Mucosa of stomach (tissue), 1 donor: Measurements from ENCODE around the gene STOM.

Experiments used
- H3K27me3 ChIP-seq: one replicate; pipeline ENCODE4 v1.7.0; 2013; ENCODE audit warnings: mild to moderate bottlenecking, low read length; ENCODE audit not compliant: control insufficient read depth, insufficient read depth
- H3K36me3 ChIP-seq: one replicate; pipeline ENCODE4 v1.7.0; 2013; ENCODE audit warnings: low read length; ENCODE audit not compliant: control insufficient read depth, insufficient read depth
- H3K4me1 ChIP-seq: one replicate; pipeline ENCODE4 v1.7.0; 2013; ENCODE audit warnings: mild to moderate bottlenecking, low read length; ENCODE audit not compliant: control insufficient read depth, insufficient read depth
- H3K4me3 ChIP-seq: one replicate; pipeline ENCODE4 v1.7.0; 2013; ENCODE audit warnings: low read length
- H3K9ac ChIP-seq: one replicate; pipeline ENCODE4 v1.7.0; 2013; ENCODE audit warnings: mild to moderate bottlenecking, low read length, moderate library complexity
- H3K9me3 ChIP-seq: one replicate; pipeline ENCODE4 v1.7.0; 2013; ENCODE audit warnings: mild to moderate bottlenecking, low read length, moderate library complexity; ENCODE audit not compliant: control insufficient read depth
- donor health status: Pancreatic carcinoma.

Gene STOM

DNA sequence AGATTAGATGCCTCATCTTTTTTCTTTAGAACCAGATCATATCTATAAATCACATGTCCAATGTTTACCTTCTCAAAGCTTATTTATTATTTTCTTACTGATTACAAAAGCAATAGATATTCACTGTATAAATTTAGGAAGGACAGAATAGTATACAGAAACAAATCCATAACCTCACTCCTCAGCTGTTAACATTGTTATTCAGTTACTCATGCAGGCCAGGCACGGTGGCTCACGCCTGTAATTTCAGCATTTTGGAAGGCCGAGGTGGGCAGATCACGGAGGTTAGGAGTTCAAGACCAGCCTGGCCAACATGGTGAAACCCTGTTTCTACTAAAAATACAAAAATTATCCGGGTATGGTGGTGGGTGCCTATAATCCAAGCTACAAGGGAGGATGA is 15.3 kb downstream of the STOM start:
- H3K4me3 ChIP-seq = no peak overlapping the region
- no peak overlapping the region for H3K9ac ChIP-seq
- no peaks in the 10 kb centered on the region for H3K27me3 ChIP-seq
- no peaks in the 10 kb centered on the region for H3K36me3 ChIP-seq
- no peaks in the 10 kb centered on the region for H3K9me3 ChIP-seq
- H3K4me1 ChIP-seq = peaks cover 39% of the 10 kb centered on the region

DNA sequence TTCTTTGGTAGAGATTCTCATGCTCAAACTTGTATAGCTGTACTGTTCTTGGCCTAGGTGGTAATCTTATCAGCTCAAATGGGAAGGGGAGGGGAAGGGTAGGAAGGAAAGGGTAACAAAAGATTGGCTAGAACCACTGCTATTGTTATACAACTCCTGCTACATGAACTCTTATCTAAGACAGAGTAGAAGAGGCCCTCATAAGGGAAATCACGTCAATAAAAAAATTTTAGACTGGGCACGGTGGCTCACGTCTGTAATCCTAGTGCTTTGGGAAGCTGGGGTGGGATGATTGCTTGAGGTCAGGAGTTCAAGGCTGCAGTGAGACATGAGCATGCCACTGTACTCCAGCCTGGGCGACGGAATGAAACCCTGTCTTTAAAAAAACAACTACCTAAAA is 15.9 kb downstream of the STOM start:
- Histone ChIP-seq H3K4me3 (no peak overlapping the region), H3K36me3 (no peaks in the 10 kb centered on the region), H3K9ac (no peak overlapping the region), H3K4me1 (peaks cover 39% of the 10 kb centered on the region), H3K9me3 (no peaks in the 10 kb centered on the region), H3K27me3 (no peaks in the 10 kb centered on the region)

DNA sequence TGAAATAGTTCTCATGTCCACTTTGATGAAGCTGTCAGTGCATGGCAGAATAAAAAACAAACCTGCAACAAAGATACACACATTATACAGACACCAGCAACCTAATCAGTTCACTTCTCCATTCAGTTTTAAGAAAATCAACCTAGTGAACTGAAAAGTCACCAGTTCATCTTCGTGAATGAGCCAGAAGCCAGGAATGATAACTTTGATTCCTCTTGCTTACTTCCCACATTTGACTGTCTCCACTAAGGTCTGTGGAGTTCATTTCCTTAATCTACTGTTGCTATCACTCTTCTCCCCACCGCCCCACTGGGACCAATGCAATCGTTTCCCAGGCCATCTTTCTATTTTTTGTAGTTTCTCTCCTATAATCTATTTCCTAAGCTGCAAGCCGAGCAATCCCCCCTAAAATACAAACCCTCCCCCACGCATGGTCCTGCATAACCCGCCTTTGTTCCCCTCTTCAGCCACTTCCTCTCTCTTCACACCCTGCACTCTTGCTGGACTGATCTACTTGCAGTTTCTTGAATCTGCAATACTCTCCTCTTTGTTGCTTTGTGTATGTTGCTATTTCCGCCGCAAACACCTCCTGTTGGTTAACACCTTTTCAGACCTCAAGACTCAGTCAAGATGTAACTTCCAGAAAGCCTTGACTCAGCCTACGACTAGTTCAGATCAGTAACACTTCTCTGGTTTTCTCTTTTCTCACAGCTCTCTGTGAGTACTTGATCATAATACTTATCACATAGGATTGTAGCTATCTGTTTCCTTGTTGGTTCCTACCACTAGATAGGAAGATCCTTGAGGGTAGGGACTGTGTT is 16.6 kb downstream of the STOM start:
- Histone ChIP-seq H3K27me3 (no peaks in the 10 kb centered on the region), H3K9ac (no peak overlapping the region), H3K4me1 (peaks cover 39% of the 10 kb centered on the region), H3K4me3 (no peak overlapping the region), H3K9me3 (no peaks in the 10 kb centered on the region), H3K36me3 (no peaks in the 10 kb centered on the region)

DNA sequence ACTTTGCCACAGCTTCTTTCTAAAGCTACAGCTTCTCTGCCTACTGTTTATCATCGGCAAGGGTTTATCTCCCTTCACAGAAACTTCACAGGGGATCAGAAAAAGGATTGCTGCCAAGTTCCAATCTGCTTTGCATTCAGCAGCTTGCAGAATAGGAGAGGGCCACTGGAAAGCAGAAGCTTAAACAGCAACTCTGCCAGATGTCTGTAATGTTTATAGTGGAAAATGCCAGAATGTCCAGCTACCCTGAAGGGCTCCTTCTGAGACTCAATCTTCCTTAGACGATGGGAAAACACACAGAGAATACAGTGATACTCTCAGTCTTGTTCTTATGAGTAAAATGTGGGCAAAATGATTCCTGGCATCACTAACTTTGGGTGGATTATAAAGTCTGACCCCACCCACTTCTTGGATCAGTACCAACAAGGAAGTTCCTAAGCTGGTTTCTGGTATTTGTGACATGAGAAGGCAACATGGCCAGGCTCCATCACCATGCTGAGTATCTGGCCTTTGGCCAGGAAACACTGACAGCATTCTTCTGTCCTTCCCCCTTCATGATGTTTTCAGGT is 19.0 kb downstream of the STOM start:
- peaks cover 28% of the 10 kb centered on the region for H3K4me1 ChIP-seq
- H3K27me3 ChIP-seq = no peaks in the 10 kb centered on the region
- H3K9ac ChIP-seq = no peak overlapping the region
- no peaks in the 10 kb centered on the region for H3K9me3 ChIP-seq
- no peak overlapping the region for H3K4me3 ChIP-seq
- no peaks in the 10 kb centered on the region for H3K36me3 ChIP-seq

DNA sequence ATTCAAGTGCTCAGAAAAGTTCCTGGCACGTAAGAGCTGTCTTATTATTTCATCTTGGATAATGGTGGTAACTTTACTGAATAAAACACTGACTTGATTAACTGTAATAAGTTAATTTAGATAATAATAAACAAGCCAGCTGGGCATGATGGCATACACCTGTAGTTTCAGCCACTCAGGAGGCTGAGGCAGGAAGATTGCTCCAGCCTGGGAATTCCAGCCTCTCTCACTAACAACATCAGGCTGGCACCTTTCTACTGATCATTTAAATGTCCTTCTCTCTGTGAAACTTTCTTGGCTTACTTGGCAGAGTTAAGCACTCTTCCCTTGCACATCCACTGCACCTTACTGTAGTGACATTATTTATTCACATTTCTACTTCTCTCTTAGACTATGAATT is 20.0 kb downstream of the STOM start:
- Histone ChIP-seq H3K4me1 (peaks cover 27% of the 10 kb centered on the region), H3K36me3 (no peaks in the 10 kb centered on the region), H3K9me3 (no peaks in the 10 kb centered on the region), H3K9ac (no peak overlapping the region), H3K27me3 (no peaks in the 10 kb centered on the region), H3K4me3 (no peak overlapping the region)

DNA sequence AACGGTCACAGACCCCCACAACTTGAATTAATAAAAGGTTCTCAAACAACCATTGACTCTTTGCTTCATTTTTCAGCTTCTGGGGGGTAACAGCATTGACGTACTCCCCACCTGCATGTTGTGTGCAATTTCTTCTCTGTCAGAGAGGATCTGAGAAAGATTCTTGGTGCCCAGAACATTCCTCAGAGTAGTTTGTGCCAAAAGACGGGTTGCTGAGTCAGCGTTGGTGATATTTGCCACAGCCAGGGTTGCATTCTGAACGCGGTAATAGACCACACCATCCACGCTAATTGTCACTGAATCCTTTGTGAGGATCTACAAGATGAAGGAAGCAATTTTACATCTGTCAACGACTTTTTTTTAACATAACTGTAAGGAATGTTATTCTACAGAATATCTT is 21.0 kb downstream of the STOM start:
- no peaks in the 10 kb centered on the region for H3K36me3 ChIP-seq
- H3K27me3 ChIP-seq = no peaks in the 10 kb centered on the region
- no peaks in the 10 kb centered on the region for H3K9me3 ChIP-seq
- no peak overlapping the region for H3K4me3 ChIP-seq
- peaks cover 25% of the 10 kb centered on the region for H3K4me1 ChIP-seq
- H3K9ac ChIP-seq = no peak overlapping the region

DNA sequence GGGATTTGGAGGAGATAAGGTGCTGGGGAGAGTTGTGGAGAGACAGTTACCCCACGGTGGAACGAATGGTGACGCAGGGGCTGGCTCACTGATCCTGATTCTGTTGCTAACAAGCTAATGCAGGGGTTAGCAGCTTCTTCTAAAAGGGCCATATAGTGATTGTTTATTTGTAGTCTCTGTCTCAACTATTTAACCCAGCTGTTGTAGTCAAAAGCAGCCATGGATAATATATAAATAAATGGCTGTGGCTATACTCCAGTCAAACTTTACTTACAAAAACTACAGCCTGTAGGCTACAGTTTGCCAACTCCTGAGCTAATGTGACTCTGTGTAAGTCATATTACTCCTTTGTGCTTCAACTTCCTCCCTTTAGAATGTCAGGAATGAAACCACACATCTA is 21.8 kb downstream of the STOM start:
- Histone ChIP-seq H3K9ac (no peak overlapping the region), H3K4me3 (no peak overlapping the region), H3K27me3 (no peaks in the 10 kb centered on the region), H3K4me1 (peaks cover 17% of the 10 kb centered on the region), H3K36me3 (no peaks in the 10 kb centered on the region), H3K9me3 (no peaks in the 10 kb centered on the region)

DNA sequence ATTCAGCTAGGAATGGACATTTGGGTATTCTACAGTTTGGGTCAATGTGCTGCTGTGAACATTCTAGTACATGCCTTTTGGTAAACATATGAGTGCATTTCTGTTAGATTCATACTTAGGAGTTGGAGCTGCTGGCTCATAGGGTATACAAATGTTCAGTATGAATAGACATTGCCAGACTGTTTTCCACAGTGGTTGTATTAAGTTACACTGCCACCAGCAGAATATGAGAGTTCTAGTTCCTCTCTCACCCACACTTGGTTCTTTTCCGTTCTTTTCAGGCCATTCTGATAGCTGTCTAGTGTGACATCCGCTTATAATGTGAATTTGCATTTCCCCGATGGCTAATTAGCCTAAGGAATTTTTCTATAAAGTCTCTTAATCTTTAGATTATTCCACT is 25.0 kb downstream of the STOM start:
- Histone ChIP-seq H3K9ac (no peak overlapping the region), H3K4me3 (no peak overlapping the region), H3K4me1 (peaks cover 5% of the 10 kb centered on the region), H3K9me3 (no peaks in the 10 kb centered on the region), H3K27me3 (no peaks in the 10 kb centered on the region), H3K36me3 (no peaks in the 10 kb centered on the region)

DNA sequence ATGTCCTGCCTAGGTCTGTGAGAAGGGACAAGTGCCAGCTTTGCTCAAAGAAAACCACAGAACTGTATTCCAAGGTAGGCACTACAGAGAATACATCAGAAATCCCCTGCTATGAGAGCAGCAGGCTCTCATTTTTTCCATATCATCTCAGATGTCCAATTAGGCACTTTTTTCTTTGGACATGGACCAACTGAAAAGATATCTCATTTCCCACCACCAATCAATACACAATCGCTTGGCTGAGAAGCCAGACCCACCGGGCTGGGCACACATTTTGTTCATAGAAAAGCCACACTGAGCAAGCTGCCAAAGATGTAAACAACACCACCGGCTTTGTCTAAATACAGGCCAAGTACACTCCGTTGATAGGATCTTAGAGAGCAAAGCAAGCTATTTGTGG is 25.9 kb downstream of the STOM start:
- H3K36me3 ChIP-seq = no peaks in the 10 kb centered on the region
- no peaks in the 10 kb centered on the region for H3K9me3 ChIP-seq
- no peaks in the 10 kb centered on the region for H3K27me3 ChIP-seq
- no peak overlapping the region for H3K4me3 ChIP-seq
- peaks cover 5% of the 10 kb centered on the region for H3K4me1 ChIP-seq
- H3K9ac ChIP-seq = no peak overlapping the region

DNA sequence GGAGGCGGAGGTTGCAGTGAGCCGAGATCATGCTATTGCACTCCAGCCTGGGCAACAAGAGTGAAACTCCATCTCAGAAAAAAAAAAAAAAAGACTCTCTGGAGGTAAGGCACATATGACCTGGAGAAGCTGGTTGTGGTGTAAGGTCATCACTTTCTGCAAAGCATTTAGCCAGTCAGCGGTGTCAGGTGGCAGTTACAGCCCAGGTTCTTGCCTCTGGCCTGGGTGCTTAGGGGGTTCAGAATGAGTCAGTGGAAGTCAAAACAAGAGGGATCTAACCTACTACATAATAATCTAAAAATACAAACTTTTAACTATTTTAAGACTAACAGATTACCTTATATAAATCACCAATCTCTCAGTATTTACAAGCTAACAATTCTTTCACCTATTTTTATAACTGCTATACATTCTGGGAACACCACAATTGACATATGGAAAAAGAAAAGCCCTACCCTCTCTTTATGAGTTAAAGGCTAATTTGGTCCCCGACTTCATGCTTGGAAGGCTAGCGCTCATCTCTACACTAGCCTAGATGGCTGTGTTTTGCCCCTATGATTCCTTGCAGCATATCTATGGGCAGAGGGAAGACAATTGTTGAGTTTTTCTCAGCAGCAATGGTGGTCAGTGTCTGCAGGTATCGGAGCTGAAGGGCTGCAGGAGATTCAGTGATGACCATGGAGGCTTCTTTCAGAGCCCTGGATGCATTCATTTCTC is 29.2 kb downstream of the STOM start:
- Histone ChIP-seq H3K27me3 (no peaks in the 10 kb centered on the region), H3K9ac (no peak overlapping the region), H3K4me1 (peaks cover 5% of the 10 kb centered on the region), H3K36me3 (no peaks in the 10 kb centered on the region), H3K9me3 (no peaks in the 10 kb centered on the region), H3K4me3 (no peak overlapping the region)

DNA sequence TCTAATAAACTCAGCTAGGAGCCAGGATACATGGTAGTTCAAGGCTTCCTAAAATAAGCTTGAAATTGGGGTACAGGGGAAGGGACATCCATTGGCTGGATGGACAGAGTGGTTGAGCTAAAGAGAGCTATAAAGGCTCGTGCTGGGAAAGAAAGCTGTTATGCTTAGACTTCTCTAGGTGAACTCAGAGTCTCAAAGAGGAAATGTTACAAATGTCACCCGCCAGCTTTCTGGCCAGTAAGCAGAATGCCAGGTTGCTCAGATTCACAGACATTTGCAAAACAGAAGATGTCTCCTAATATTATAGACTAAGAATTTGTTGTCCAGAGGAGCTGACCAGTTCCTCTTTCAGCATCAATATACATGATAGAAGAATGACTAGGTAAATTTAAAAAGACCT is 30.6 kb downstream of the STOM start:
- Histone ChIP-seq H3K36me3 (no peaks in the 10 kb centered on the region), H3K4me3 (no peak overlapping the region), H3K9ac (no peak overlapping the region), H3K9me3 (no peaks in the 10 kb centered on the region), H3K4me1 (no peaks in the 10 kb centered on the region), H3K27me3 (no peaks in the 10 kb centered on the region)

DNA sequence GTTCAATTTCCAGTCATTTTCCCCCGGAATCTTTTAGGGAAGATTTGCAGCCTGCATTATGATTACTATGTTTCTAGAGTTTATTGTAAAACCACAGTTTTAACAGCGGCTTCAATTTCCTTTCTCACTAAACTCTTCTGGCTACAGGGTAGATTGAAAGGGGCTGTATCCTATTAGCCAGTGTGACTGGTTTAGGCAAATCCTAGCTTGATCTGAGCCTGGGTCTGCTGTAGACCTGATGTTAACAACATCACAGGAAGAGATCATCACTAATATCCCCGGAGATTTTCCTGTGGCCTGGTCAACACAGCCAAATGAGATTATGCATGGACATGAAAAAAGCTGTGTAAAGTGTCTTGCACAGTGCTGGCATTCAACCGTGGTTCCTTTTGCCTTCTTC is 33.4 kb downstream of the STOM start:
- no peaks in the 10 kb centered on the region for H3K27me3 ChIP-seq
- no peaks in the 10 kb centered on the region for H3K4me1 ChIP-seq
- no peaks in the 10 kb centered on the region for H3K9me3 ChIP-seq
- H3K9ac ChIP-seq = no peak overlapping the region
- peaks cover 6% of the 10 kb centered on the region for H3K36me3 ChIP-seq
- no peak overlapping the region for H3K4me3 ChIP-seq
